GM19438 (cell line): ENCODE measurements around the gene ZNF544.

Source experiments
- ATAC-seq: cut with Tn5 transposase; IDR thresholded peaks from one replicate; pipeline ENCODE4 v1.9.1; 2021; ENCODE audit warnings: low read depth; ENCODE audit not compliant: unreplicated experiment

The ZNF544 gene

GRCh38 chr19:58228585-58229254 lies at the start of gene ZNF544:
TSS of gene ZNF544 (plus strand) at chr19:58228914. CDS start at chr19:58244024, 15,110 bp downstream.
- peak; percentile 87 for ATAC-seq

GRCh38 chr19:58181902-58182576 lies 46.7 kb upstream of the ZNF544 start:
- ATAC-seq = no peak

- no peak for ATAC-seq
Observed at GRCh38 chr19:58182577-58182988, 46.1 kb upstream of the ZNF544 start.

- ATAC-seq = peak; percentile 90
Observed at GRCh38 chr19:58182989-58183816, 45.5 kb upstream of the ZNF544 start, which contains the start of gene ZNF274. TSS of gene ZNF274 (plus strand) at chr19:58183061. CDS start at chr19:58183966, 905 bp downstream.

GRCh38 chr19:58183817-58184215 lies 44.9 kb upstream of the ZNF544 start:
- no peak for ATAC-seq

GRCh38 chr19:58196901-58197616 lies 31.7 kb upstream of the ZNF544 start:
- no peak for ATAC-seq

GRCh38 chr19:58203814-58204475 lies 24.8 kb upstream of the ZNF544 start:
- no peak for ATAC-seq

GRCh38 chr19:58204566-58204965 lies 24.1 kb upstream of the ZNF544 start:
- no peak for ATAC-seq

- no peak for ATAC-seq
Observed at GRCh38 chr19:58209577-58209976, 19.1 kb upstream of the ZNF544 start.

- no peak for ATAC-seq
Observed at GRCh38 chr19:58212336-58213074, 16.2 kb upstream of the ZNF544 start.

GRCh38 chr19:58213075-58213369 lies 15.7 kb upstream of the ZNF544 start:
- no peak for ATAC-seq

GRCh38 chr19:58217069-58217481 lies 11.6 kb upstream of the ZNF544 start:
- ATAC-seq = no peak

GRCh38 chr19:58217607-58218391 lies 10.9 kb upstream of the ZNF544 start:
- no peak for ATAC-seq

GRCh38 chr19:58218899-58219298 lies 9.8 kb upstream of the ZNF544 start:
- ATAC-seq = no peak

- ATAC-seq = no peak
Observed at GRCh38 chr19:58227964-58228584, 640 bp upstream of the ZNF544 start.

- ATAC-seq = no peak
Observed at GRCh38 chr19:58229255-58229639, 533 bp downstream of the ZNF544 start.

GRCh38 chr19:58237324-58237723 lies 8.6 kb downstream of the ZNF544 start:
- no peak for ATAC-seq

- no peak for ATAC-seq
Observed at GRCh38 chr19:58243351-58243750, 14.6 kb downstream of the ZNF544 start.
